ENCODE measurements around the gene HLA-DMA. TPM values are rescaled to one million over a fixed set of nuclear protein-coding genes. Genes with fewer than 3 reads are reported as not detected.

Gene HLA-DMA
- total RNA-seq, 1 donor from 2014 or later = 5.4 TPM

- Mint-ChIP-seq H3K9me3 (ENCODE audit: low read depth) (no peaks in the 10 kb centered on the region), H3K27me3 (ENCODE audit: low read depth) (peaks cover 60% of the 10 kb centered on the region), H3K27ac (ENCODE audit: unreplicated experiment) (no peak overlapping the region), H3K4me1 (ENCODE audit: low read depth) (no peaks in the 10 kb centered on the region), H3K4me3 (ENCODE audit: unreplicated experiment) (no peak overlapping the region), H3K36me3 (ENCODE audit: low read depth) (no peaks in the 10 kb centered on the region)
- no peak for DNase-seq (ENCODE audit: low spot score)
- no peak for TF ChIP-seq CTCF (IDR thresholded peaks at IDR 0.05)
Observed at GRCh38 chr6:32932132-32932868, 20.6 kb downstream of the HLA-DMA start.

- Mint-ChIP-seq H3K9me3 (ENCODE audit: low read depth) (no peaks in the 10 kb centered on the region), H3K4me3 (ENCODE audit: unreplicated experiment) (no peak overlapping the region), H3K27ac (ENCODE audit: unreplicated experiment) (no peak overlapping the region), H3K4me1 (ENCODE audit: low read depth) (no peaks in the 10 kb centered on the region), H3K36me3 (ENCODE audit: low read depth) (no peaks in the 10 kb centered on the region), H3K27me3 (ENCODE audit: low read depth) (peaks cover 56% of the 10 kb centered on the region)
- no peak for TF ChIP-seq CTCF (IDR thresholded peaks at IDR 0.05)
- no peak for DNase-seq (ENCODE audit: low spot score)
Observed at GRCh38 chr6:32931211-32931610, 21.7 kb downstream of the HLA-DMA start.

GRCh38 chr6:32922083-32922482, 30.8 kb downstream of the HLA-DMA start:
- DNase-seq (ENCODE audit: low spot score) = no peak
- Mint-ChIP-seq H3K27me3 (ENCODE audit: low read depth) (peaks cover 35% of the 10 kb centered on the region), H3K9me3 (ENCODE audit: low read depth) (no peaks in the 10 kb centered on the region), H3K27ac (ENCODE audit: unreplicated experiment) (no peak overlapping the region), H3K36me3 (ENCODE audit: low read depth) (no peaks in the 10 kb centered on the region), H3K4me1 (ENCODE audit: low read depth) (no peaks in the 10 kb centered on the region), H3K4me3 (ENCODE audit: unreplicated experiment) (no peak overlapping the region)
- TF ChIP-seq CTCF (IDR thresholded peaks at IDR 0.05) = no peak

GRCh38 chr6:32920715-32921114, 32.2 kb downstream of the HLA-DMA start:
- H3K27ac Mint-ChIP-seq (ENCODE audit: unreplicated experiment) = no peak overlapping the region
- H3K36me3 Mint-ChIP-seq (ENCODE audit: low read depth) = no peaks in the 10 kb centered on the region
- H3K4me1 Mint-ChIP-seq (ENCODE audit: low read depth) = no peaks in the 10 kb centered on the region
- H3K27me3 Mint-ChIP-seq (ENCODE audit: low read depth) = peaks cover 41% of the 10 kb centered on the region
- H3K4me3 Mint-ChIP-seq (ENCODE audit: unreplicated experiment) = no peak overlapping the region
- DNase-seq (ENCODE audit: low spot score) = no peak
- no peaks in the 10 kb centered on the region for H3K9me3 Mint-ChIP-seq (ENCODE audit: low read depth)
- TF ChIP-seq CTCF (IDR thresholded peaks at IDR 0.05) = no peak

- Mint-ChIP-seq H3K36me3 (ENCODE audit: low read depth) (peaks cover 1% of the 10 kb centered on the region), H3K9me3 (ENCODE audit: low read depth) (no peaks in the 10 kb centered on the region), H3K4me1 (ENCODE audit: low read depth) (no peaks in the 10 kb centered on the region)
Observed at GRCh38 chr6:32912951-32913350, 39.9 kb downstream of the HLA-DMA start.

More at GRCh38 chr6:32912951-32913350, 39.9 kb downstream of the HLA-DMA start:
- Mint-ChIP-seq H3K27ac (ENCODE audit: unreplicated experiment) (no peak overlapping the region), H3K4me3 (ENCODE audit: unreplicated experiment) (no peak overlapping the region), H3K27me3 (ENCODE audit: low read depth) (peaks cover 33% of the 10 kb centered on the region)
- DNase-seq (ENCODE audit: low spot score) = no peak
- TF ChIP-seq CTCF (IDR thresholded peaks at IDR 0.05) = no peak
